Smooth muscle cell (in vitro differentiated cells): ENCODE measurements around the gene OSTM1. TPM values are rescaled to one million over a fixed set of nuclear protein-coding genes. Genes with fewer than 3 reads are reported as not detected.
A peak's percentile ranks its signal among the peaks of the same experiment; 100 is the strongest.

Experiments
- DNase-seq: peaks from one replicate; lab custom pipeline; 2025; ENCODE audit not compliant: unreplicated experiment; lab: John Stamatoyannopoulos, UW
- H2AFZ ChIP-seq: fragments of 200-600 bp; sonication (generic); 2 replicates; pipeline ENCODE4 v1.6.0; 2016; ENCODE audit warnings: antibody characterized with exemption, low read depth, mild to moderate bottlenecking
- H3F3A ChIP-seq: fragments of 200-600 bp; sonication (generic); 2 replicates; pipeline ENCODE4 v1.6.0; 2017; ENCODE audit warnings: antibody characterized with exemption, low read depth
- H3K27ac ChIP-seq: fragments of 200-600 bp; sonication (generic); 2 replicates; pipeline ENCODE4 v1.5.1; 2016; ENCODE audit warnings: low read depth, mild to moderate bottlenecking
- H3K27me3 ChIP-seq: fragments of 200-600 bp; sonication (generic); 2 replicates; pipeline ENCODE4 v1.6.1; 2016; ENCODE audit warnings: low read depth, mild to moderate bottlenecking
- H3K36me3 ChIP-seq: fragments of 200-600 bp; sonication (generic); 2 replicates; pipeline ENCODE4 v1.5.1; 2016; ENCODE audit warnings: low read depth
- H3K4me1 ChIP-seq: fragments of 200-600 bp; sonication (generic); 2 replicates; pipeline ENCODE4 v1.5.1; 2016; ENCODE audit warnings: low read depth
- H3K4me2 ChIP-seq: fragments of 200-600 bp; sonication (generic); 2 replicates; pipeline ENCODE4 v1.6.0; 2016; ENCODE audit warnings: mild to moderate bottlenecking
- H3K4me3 ChIP-seq: fragments of 200-600 bp; sonication (generic); 2 replicates; pipeline ENCODE4 v1.5.1; 2016; ENCODE audit warnings: mild to moderate bottlenecking
- H3K79me2 ChIP-seq: fragments of 200-600 bp; sonication (generic); 2 replicates; pipeline ENCODE4 v1.6.0; 2016; ENCODE audit warnings: low read depth, mild to moderate bottlenecking
- H3K9ac ChIP-seq: fragments of 200-600 bp; sonication (generic); 2 replicates; pipeline ENCODE4 v1.6.0; 2016; ENCODE audit warnings: low read depth
- H3K9me3 ChIP-seq: fragments of 200-600 bp; sonication (generic); replicated peaks from 2 replicates; pipeline ENCODE4 v1.5.1; 2016; ENCODE audit warnings: low read depth
- H4K20me1 ChIP-seq: fragments of 200-600 bp; sonication (generic); 2 replicates; pipeline ENCODE4 v1.6.0; 2016; ENCODE audit warnings: low read depth
- CTCF ChIP-seq: fragments of 200-600 bp; sonication (generic); IDR thresholded peaks from 2 replicates; pipeline ENCODE4 v1.5.1; 2017; ENCODE audit warnings: borderline replicate concordance, mild to moderate bottlenecking, antibody characterized with exemption; ENCODE audit not compliant: insufficient read depth, poor library complexity, severe bottlenecking
- WGBS: methylation state at CpG from one replicate; pipeline ENCODE4 v1.1.7; 2016; ENCODE audit warnings: low lambda C conversion rate; 5-methylcytosine and 5-hydroxymethylcytosine counted together
- polyA plus RNA-seq: library from polyadenylated mRNA; unstranded; fragments of >200 nt; fragmentation: Nextera tagmentation; extraction: Ambion mirVana; gene quantifications from 2 replicates; pipeline ENCODE4 v1.2.1, GENCODE V29; 2016
- total RNA-seq: library from RNA; depleted of rRNA; stranded (reverse); fragments of >200 nt; gene quantifications from 2 replicates; pipeline ENCODE4 v1.2.3, GENCODE V29; 2014

OSTM1 gene
- total RNA-seq (22.0 and 31.4 TPM in 2 replicates), polyA plus RNA-seq (10.3 and 11.7 TPM in 2 replicates)

DNA sequence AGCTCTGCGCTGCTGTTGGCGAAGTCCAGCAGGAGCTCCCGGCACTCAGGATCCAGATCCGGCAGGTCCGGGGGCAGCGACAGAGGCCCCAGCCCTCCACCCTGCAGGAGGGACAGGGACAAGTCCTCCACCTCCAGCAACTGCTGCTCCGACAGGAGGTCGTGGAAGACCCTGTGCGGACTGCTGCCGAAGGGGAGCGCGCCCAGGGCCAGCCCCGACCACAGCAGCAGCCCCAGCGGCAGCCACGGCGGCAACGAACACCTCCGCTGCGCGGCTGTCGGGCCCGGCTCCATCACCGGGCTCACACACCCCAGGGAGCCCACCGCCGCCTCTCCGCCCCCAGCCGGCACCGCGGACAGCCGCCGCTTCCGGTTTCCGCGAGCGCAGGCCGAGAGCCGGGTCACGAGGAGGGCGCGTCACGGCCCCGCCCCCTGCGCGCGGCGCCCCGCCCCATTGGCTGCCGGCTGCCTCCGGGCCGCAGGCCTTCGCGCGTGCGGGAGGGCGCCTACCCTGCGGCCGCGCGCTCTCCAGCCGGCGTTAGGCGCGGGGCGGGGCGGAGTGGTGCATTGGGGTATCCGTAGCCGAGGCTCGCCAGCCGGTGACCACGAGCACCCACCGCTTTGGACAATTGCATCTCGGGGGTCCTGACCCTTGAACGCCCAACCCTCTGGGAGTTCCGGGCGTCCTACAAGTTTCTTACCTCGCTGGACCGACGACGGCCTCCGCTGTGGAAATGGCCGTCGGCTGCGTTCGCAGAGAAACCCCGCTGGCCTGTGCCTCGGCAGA lies at the start of gene OSTM1:
Gene OSTM1 (minus strand): TSS at position 383 of the 786 bp plus-strand sequence. CDS start 90 bp downstream, at position 293.
- Histone ChIP-seq H3K36me3 (no peaks in the 10 kb centered on the region), H4K20me1 (no peaks in the 10 kb centered on the region), H3K4me1 (peaks cover 6% of the 10 kb centered on the region), H3K27ac (peak within 1 kb of the TSS; percentile 66), H2AFZ (peak within 1 kb of the TSS; percentile 99), H3K9me3 (no peaks in the 10 kb centered on the region), H3K27me3 (no peaks in the 10 kb centered on the region), H3F3A (no peaks in the 10 kb centered on the region), H3K4me2 (peak within 1 kb of the TSS; percentile 86), H3K79me2 (no peaks in the 10 kb centered on the region), H3K4me3 (peak within 1 kb of the TSS; percentile 81), H3K9ac (peak within 1 kb of the TSS; percentile 61)
- WGBS, result 1% methylated on average over 52 of the region's 86 CpGs
- no peak for TF ChIP-seq CTCF
- DNase-seq, result peak; percentile 77

- peaks cover 23% of the 10 kb centered on the region for H3K4me1 ChIP-seq
- WGBS, result 20% methylated on average over 7 of the region's 7 CpGs
- H4K20me1 ChIP-seq, result no peaks in the 10 kb centered on the region
- H3K9me3 ChIP-seq, result no peaks in the 10 kb centered on the region
- no peak overlapping the region for H3K4me2 ChIP-seq
- H3K36me3 ChIP-seq, result no peaks in the 10 kb centered on the region
- H3K79me2 ChIP-seq, result no peaks in the 10 kb centered on the region
- no peak for DNase-seq
- peaks cover 67% of the 10 kb centered on the region for H3K27me3 ChIP-seq
- H3K27ac ChIP-seq, result no peak overlapping the region
- H3F3A ChIP-seq, result no peaks in the 10 kb centered on the region
- no peak overlapping the region for H3K4me3 ChIP-seq
- H2AFZ ChIP-seq, result no peak overlapping the region
- no peak for TF ChIP-seq CTCF
- no peak overlapping the region for H3K9ac ChIP-seq
These were observed 49.4 kb upstream of the OSTM1 start for GRCh38 chr6:108123946-108124345.

- H3K79me2 ChIP-seq, result no peaks in the 10 kb centered on the region
- no peaks in the 10 kb centered on the region for H3F3A ChIP-seq
- H3K4me3 ChIP-seq, result no peak overlapping the region
- no peak overlapping the region for H2AFZ ChIP-seq
- peaks cover 28% of the 10 kb centered on the region for H3K4me1 ChIP-seq
- H4K20me1 ChIP-seq, result no peaks in the 10 kb centered on the region
- no peak overlapping the region for H3K27ac ChIP-seq
- no peak overlapping the region for H3K9ac ChIP-seq
- H3K9me3 ChIP-seq, result no peaks in the 10 kb centered on the region
- peaks cover 71% of the 10 kb centered on the region for H3K27me3 ChIP-seq
- no peak overlapping the region for H3K4me2 ChIP-seq
- WGBS, result 33% methylated on average over 13 of the region's 13 CpGs
- no peaks in the 10 kb centered on the region for H3K36me3 ChIP-seq
- TF ChIP-seq CTCF, result no peak
- no peak for DNase-seq
These were observed 49.0 kb upstream of the OSTM1 start for GRCh38 chr6:108123481-108123929.

- no peaks in the 10 kb centered on the region for H3K9me3 ChIP-seq
- TF ChIP-seq CTCF, result no peak
- no peak overlapping the region for H3K9ac ChIP-seq
- peaks cover 88% of the 10 kb centered on the region for H3K27me3 ChIP-seq
- no peaks in the 10 kb centered on the region for H3K79me2 ChIP-seq
- H3F3A ChIP-seq, result no peaks in the 10 kb centered on the region
- H3K4me3 ChIP-seq, result no peak overlapping the region
- no peaks in the 10 kb centered on the region for H4K20me1 ChIP-seq
- H3K4me1 ChIP-seq, result peaks cover 40% of the 10 kb centered on the region
- no peak overlapping the region for H3K4me2 ChIP-seq
- H3K36me3 ChIP-seq, result no peaks in the 10 kb centered on the region
- DNase-seq, result no peak
- H2AFZ ChIP-seq, result no peak overlapping the region
- 56% methylated on average over 10 of the region's 10 CpGs for WGBS
- no peak overlapping the region for H3K27ac ChIP-seq
These were observed 47.1 kb upstream of the OSTM1 start for GRCh38 chr6:108121612-108122011.
